ENCODE data around the gene FAM149B1.
"Not testable (repeated sequence)": the region's sequence is repeated elsewhere in the genome, so short reads cannot be mapped to it uniquely, and the experiment has no call there.

Gene FAM149B1

DNA sequence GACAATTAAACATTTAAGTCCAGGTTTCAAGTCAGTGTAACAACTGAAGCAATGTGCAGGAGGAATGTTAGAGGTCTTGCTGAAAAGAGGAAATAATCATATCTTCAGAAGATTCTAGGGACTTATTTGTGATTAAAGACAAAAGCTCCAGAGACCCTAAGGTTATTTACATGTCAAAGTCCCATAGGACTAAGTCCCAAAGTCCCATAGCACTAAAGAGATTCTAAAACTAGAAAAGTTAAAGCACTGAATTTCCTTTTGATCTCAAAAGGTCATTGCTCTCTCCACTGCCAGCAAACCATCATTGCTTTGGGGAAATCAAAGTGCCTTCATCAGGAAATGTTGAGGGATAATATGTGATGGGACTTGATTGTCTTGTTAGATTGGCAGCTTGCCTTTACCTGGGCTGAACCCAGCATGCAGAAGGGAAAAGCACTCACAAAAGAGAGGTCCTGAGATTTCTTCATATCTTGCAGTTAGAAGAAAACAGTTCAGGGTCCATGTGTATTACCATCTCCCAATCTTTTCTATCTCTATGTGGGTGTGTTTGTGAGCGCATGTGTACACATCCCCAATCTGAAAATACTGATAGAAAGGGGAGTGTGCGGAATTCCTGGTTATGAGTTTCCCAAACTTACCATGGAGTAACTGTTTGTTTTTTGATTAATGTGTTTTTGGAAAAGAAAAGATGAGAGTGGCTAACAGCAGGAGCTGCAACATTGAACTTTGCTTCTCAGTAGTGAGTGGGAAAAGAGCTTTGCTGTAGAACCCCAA, 35.8 kb upstream of the FAM149B1 start:
- DNase-seq (ENCODE audit: low spot score) (no peak), ATAC-seq (ENCODE audit: low read depth) (no peak)
- Histone ChIP-seq H3K9me3 (ENCODE audit: severe bottlenecking) (peaks cover 4% of the 10 kb centered on the region), H3K4me1 (ENCODE audit: insufficient read depth, poor library complexity, severe bottlenecking) (peaks cover 7% of the 10 kb centered on the region), H3K36me3 (ENCODE audit: low read depth) (peaks cover 85% of the 10 kb centered on the region), H3K27ac (ENCODE audit: poor library complexity, severe bottlenecking) (no peak overlapping the region), H3K27me3 (ENCODE audit: insufficient read depth, poor library complexity, severe bottlenecking) (no peaks in the 10 kb centered on the region), H3K4me3 (ENCODE audit: severe bottlenecking) (no peak overlapping the region)
- TF ChIP-seq, protein P1, sequence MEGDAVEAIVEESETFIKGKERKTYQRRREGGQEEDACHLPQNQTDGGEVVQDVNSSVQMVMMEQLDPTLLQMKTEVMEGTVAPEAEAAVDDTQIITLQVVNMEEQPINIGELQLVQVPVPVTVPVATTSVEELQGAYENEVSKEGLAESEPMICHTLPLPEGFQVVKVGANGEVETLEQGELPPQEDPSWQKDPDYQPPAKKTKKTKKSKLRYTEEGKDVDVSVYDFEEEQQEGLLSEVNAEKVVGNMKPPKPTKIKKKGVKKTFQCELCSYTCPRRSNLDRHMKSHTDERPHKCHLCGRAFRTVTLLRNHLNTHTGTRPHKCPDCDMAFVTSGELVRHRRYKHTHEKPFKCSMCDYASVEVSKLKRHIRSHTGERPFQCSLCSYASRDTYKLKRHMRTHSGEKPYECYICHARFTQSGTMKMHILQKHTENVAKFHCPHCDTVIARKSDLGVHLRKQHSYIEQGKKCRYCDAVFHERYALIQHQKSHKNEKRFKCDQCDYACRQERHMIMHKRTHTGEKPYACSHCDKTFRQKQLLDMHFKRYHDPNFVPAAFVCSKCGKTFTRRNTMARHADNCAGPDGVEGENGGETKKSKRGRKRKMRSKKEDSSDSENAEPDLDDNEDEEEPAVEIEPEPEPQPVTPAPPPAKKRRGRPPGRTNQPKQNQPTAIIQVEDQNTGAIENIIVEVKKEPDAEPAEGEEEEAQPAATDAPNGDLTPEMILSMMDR (IDR thresholded peaks at IDR 0.05; ENCODE audit: poor library complexity, severe bottlenecking): no peak

DNA sequence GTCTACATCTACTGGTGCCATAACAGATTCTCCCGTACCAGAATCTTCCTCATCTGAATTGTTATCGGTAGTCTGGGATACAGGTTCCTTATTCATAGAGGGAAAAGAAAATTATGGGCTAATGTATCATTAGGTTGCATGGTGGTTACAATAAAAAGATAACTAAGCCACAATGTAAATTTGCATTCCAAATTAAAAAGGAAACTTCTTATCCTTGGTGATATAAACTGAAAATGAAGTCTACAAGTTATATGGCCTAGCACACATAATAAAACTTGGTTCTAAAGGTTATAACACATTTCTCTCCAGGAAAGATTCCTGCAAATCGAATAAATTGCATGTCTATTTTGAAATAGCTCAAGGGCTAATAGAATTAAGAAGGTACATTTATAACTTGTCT, 33.2 kb upstream of the FAM149B1 start:
- Histone ChIP-seq H3K27me3 (ENCODE audit: insufficient read depth, poor library complexity, severe bottlenecking) (no peaks in the 10 kb centered on the region), H3K4me1 (ENCODE audit: insufficient read depth, poor library complexity, severe bottlenecking) (peaks cover 7% of the 10 kb centered on the region), H3K4me3 (ENCODE audit: severe bottlenecking) (no peak overlapping the region), H3K36me3 (ENCODE audit: low read depth) (peaks cover 92% of the 10 kb centered on the region), H3K27ac (ENCODE audit: poor library complexity, severe bottlenecking) (no peak overlapping the region), H3K9me3 (ENCODE audit: severe bottlenecking) (peaks cover 4% of the 10 kb centered on the region)
- DNase-seq (ENCODE audit: low spot score) (no peak), ATAC-seq (ENCODE audit: low read depth) (no peak)
- TF ChIP-seq, protein P1 (IDR thresholded peaks at IDR 0.05; ENCODE audit: poor library complexity, severe bottlenecking): no peak

DNA sequence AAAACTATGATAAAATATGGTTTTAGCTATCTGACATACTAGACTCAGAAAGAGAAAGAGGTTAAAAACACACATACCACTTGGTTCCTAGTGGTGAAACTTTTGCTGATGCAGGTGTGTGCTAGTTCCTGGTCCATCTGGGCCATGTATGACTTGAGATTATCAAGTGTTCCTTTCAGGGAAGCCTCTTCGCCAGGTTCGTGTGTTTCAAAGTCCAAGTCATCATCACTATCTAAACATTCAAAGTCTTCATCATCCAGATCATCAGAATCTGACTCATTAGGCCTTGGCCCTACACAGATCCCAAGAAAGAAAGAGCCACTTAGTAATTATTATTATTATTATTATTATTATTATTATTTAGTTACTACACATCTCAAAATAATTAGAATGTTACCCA, 31.3 kb upstream of the FAM149B1 start:
- H3K27ac ChIP-seq (ENCODE audit: poor library complexity, severe bottlenecking): no peak overlapping the region
- no peak for ATAC-seq (ENCODE audit: low read depth)
- H3K36me3 ChIP-seq (ENCODE audit: low read depth): peaks cover 93% of the 10 kb centered on the region
- peaks cover 2% of the 10 kb centered on the region for H3K4me1 ChIP-seq (ENCODE audit: insufficient read depth, poor library complexity, severe bottlenecking)
- no peak overlapping the region for H3K4me3 ChIP-seq (ENCODE audit: severe bottlenecking)
- H3K9me3 ChIP-seq (ENCODE audit: severe bottlenecking): peaks cover 4% of the 10 kb centered on the region
- no peak for DNase-seq (ENCODE audit: low spot score)
- TF ChIP-seq, protein P1 (IDR thresholded peaks at IDR 0.05; ENCODE audit: poor library complexity, severe bottlenecking): no peak
- H3K27me3 ChIP-seq (ENCODE audit: insufficient read depth, poor library complexity, severe bottlenecking): no peaks in the 10 kb centered on the region

DNA sequence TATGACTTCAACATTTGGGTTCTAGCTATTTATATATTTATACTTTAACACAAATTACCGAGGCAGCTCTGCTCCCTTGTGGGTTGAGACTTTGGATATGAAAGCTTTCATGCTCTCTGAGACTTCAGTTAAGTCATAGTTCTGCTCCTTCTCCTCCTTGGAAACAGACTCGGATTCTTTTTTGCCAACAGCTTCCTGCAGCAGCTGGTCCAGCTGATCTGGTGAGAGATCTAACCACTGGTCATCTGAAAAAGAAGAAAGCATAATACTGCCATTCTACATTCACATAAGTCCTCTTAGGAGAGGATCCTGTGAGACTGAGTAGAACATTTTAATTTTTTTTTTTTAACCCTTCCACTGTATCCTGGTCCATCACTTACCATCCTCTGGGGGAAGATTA, 28.7 kb upstream of the FAM149B1 start:
- Histone ChIP-seq H3K27ac (ENCODE audit: poor library complexity, severe bottlenecking) (no peak overlapping the region), H3K4me3 (ENCODE audit: severe bottlenecking) (no peak overlapping the region), H3K27me3 (ENCODE audit: insufficient read depth, poor library complexity, severe bottlenecking) (no peaks in the 10 kb centered on the region), H3K36me3 (ENCODE audit: low read depth) (peaks cover 89% of the 10 kb centered on the region), H3K4me1 (ENCODE audit: insufficient read depth, poor library complexity, severe bottlenecking) (no peaks in the 10 kb centered on the region), H3K9me3 (ENCODE audit: severe bottlenecking) (peaks cover 4% of the 10 kb centered on the region)
- ATAC-seq (ENCODE audit: low read depth) (no peak), DNase-seq (ENCODE audit: low spot score) (no peak)
- TF ChIP-seq, protein P1 (IDR thresholded peaks at IDR 0.05; ENCODE audit: poor library complexity, severe bottlenecking): no peak

DNA sequence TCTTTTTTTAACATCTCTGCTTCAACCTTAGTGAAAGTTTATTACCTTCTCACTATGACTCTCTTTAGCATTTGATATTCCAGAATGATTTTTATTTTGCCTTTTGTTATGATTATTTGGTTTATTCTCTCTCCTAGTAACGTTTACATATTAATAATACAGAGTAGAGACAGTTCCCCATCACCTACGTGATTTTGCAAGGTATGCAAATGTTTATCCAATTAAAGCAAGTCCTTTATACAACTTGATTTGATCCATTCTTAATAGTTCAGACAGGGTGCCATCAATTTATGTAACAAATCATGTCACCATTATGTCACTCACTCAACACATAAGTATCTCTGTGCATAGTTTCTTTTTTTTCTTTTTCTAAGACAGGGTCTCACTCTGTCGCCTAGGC, 26.3 kb upstream of the FAM149B1 start:
- Histone ChIP-seq H3K9me3 (ENCODE audit: severe bottlenecking) (no peaks in the 10 kb centered on the region), H3K36me3 (ENCODE audit: low read depth) (peaks cover 89% of the 10 kb centered on the region), H3K27me3 (ENCODE audit: insufficient read depth, poor library complexity, severe bottlenecking) (no peaks in the 10 kb centered on the region), H3K27ac (ENCODE audit: poor library complexity, severe bottlenecking) (no peak overlapping the region), H3K4me1 (ENCODE audit: insufficient read depth, poor library complexity, severe bottlenecking) (no peaks in the 10 kb centered on the region), H3K4me3 (ENCODE audit: severe bottlenecking) (no peak overlapping the region)
- TF ChIP-seq, protein P1 (IDR thresholded peaks at IDR 0.05; ENCODE audit: poor library complexity, severe bottlenecking): no peak
- ATAC-seq (ENCODE audit: low read depth) (no peak), DNase-seq (ENCODE audit: low spot score) (no peak)

DNA sequence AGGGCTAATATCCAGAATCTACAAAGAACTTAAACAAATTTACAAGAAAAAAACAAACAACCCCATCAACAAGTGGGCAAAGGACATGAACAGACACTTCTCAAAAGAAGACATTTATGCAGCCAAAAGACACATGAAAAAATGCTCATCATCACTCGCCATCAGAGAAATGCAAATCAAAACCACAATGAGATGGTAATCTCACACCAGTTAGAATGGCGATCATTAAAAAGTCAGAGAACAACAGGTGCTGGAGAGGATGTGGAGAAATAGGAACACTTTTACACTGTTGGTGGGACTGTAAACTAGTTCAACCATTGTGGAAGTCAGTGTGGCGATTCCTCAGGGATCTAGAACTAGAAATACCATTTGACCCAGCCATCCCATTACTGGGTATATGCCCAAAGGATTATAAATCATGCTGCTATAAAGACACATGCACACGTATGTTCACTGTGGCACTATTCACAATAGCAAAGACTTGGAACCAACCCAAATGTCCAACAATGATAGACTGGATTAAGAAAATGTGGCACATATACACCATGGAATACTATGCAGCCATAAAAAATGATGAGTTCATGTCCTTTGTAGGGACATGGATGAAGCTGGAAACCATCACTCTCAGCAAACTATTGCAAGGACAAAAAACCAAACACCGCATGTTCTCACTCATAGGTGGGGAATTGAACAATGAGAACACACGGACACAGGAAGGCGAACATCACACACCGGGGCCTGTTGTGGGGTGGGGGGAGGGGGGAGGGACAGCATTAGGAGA, 17.1 kb upstream of the FAM149B1 start:
- H3K27ac ChIP-seq (ENCODE audit: poor library complexity, severe bottlenecking); DNase-seq (ENCODE audit: low spot score); H3K4me3 ChIP-seq (ENCODE audit: severe bottlenecking); H3K27me3 ChIP-seq (ENCODE audit: insufficient read depth, poor library complexity, severe bottlenecking); H3K4me1 ChIP-seq (ENCODE audit: insufficient read depth, poor library complexity, severe bottlenecking); ATAC-seq (ENCODE audit: low read depth); H3K9me3 ChIP-seq (ENCODE audit: severe bottlenecking): not testable (repeated sequence)
- H3K36me3 ChIP-seq (ENCODE audit: low read depth): peaks cover 96% of the 10 kb centered on the region

All from RWPE2 (cell line).